Tibial nerve (tissue), 4 donors: ENCODE results near the gene RBM26. TPM values are rescaled to one million over a fixed set of nuclear protein-coding genes. Genes with fewer than 3 reads are reported as not detected.

Experiments
- DNase-seq, 2 donors: peaks; one replicate each; pipeline ENCODE4 v3.0.0-alpha.2; 2019; ENCODE audit warnings: low spot score in 2 of 2
- H3K27ac ChIP-seq, 4 donors: fragments of 200-600 bp; sonication (generic) in 3 of 4; one replicate each; pipeline ENCODE4 v1.5.1; 2017 to 2019; ENCODE audit warnings: mild to moderate bottlenecking in 1 of 4
- H3K27me3 ChIP-seq, 2 donors: fragments of 200-600 bp; sonication (generic) in 1 of 2; one replicate each; pipeline versions ENCODE4 v1.5.1 to v1.6.0; 2017 to 2019
- H3K36me3 ChIP-seq, 3 donors: fragments of 200-600 bp; sonication (generic); one replicate each; pipeline ENCODE4 v1.5.1; 2018 to 2019
- H3K4me1 ChIP-seq, 4 donors: fragments of 200-600 bp; sonication (generic) in 3 of 4; one replicate each; pipeline ENCODE4 v1.5.1; 2017 to 2019
- H3K4me3 ChIP-seq, 4 donors: fragments of 200-600 bp; sonication (generic) in 3 of 4; one replicate each; pipeline ENCODE4 v1.5.1; 2017 to 2019; ENCODE audit warnings: mild to moderate bottlenecking in 1 of 4, moderate library complexity in 1 of 4
- H3K9me3 ChIP-seq, 4 donors: fragments of 200-600 bp; sonication (generic) in 3 of 4; one replicate each; pipeline ENCODE4 v1.5.1; 2017 to 2019
- CTCF ChIP-seq, 5 experiments: fragments of 200-600 bp in 3 of 5; fragments of 450-650 bp in 2 of 5; sonication (generic) in 3 of 5; IDR thresholded peaks; one replicate each; pipeline ENCODE4 v1.5.1; 2016 to 2019; ENCODE audit warnings: antibody characterized with exemption in 5 of 5, mild to moderate bottlenecking in 3 of 5, moderate library complexity in 2 of 5
- EP300 ChIP-seq, 2 donors: sonication (generic); formaldehyde crosslinking; IDR thresholded peaks; one replicate each; pipeline ENCODE4 v1.6.1; 2017; ENCODE audit warnings: antibody characterized with exemption in 2 of 2, mild to moderate bottlenecking in 1 of 2
- POLR2A ChIP-seq, 2 donors: fragments of 450-650 bp; IDR thresholded peaks; one replicate each; pipeline ENCODE4 v1.6.1; 2017; ENCODE audit warnings: antibody characterized with exemption in 2 of 2, mild to moderate bottlenecking in 2 of 2, moderate library complexity in 2 of 2
- WGBS, 2 donors: methylation state at CpG; one replicate each; pipeline ENCODE4 v1.1.5; 2018; 5-methylcytosine and 5-hydroxymethylcytosine counted together
- total RNA-seq, 4 donors: library from RNA; depleted of rRNA; stranded (reverse); fragments of >200 nt; gene quantifications; one replicate each; pipeline ENCODE4 v1.1.0, GENCODE V29; 2016

Gene RBM26
- total RNA-seq, 4 donors from 2014 or later, result 37.3 to 55.3 (median 43.3) TPM

- TF ChIP-seq POLR2A (IDR thresholded peaks at IDR 0.05), result no peak
- TF ChIP-seq CTCF (IDR thresholded peaks at IDR 0.05), result peak; percentile 51 to 62 (median 55)
- no peak for DNase-seq
- no peaks in the 10 kb centered on the region for H3K4me1 ChIP-seq
- no peaks in the 10 kb centered on the region for H3K27me3 ChIP-seq
- H3K9me3 ChIP-seq, result no peaks in the 10 kb centered on the region
- H3K36me3 ChIP-seq, result no peaks in the 10 kb centered on the region
- H3K27ac ChIP-seq, result no peak overlapping the region
- H3K4me3 ChIP-seq, result no peak overlapping the region
- WGBS, 2 donors, result 31 to 39% methylated on average over 2 of the region's 2 CpGs
Measured at GRCh38 chr13:79423801-79424642, 18.0 kb upstream of the RBM26 start.

GRCh38 chr13:79423340-79423739, 17.3 kb upstream of the RBM26 start:
- Histone ChIP-seq H3K4me1 (no peaks in the 10 kb centered on the region), H3K4me3 (no peak overlapping the region), H3K27me3 (no peaks in the 10 kb centered on the region), H3K27ac (no peak overlapping the region), H3K9me3 (no peaks in the 10 kb centered on the region), H3K36me3 (no peaks in the 10 kb centered on the region)
- DNase-seq, result no peak
- no peak for TF ChIP-seq POLR2A (IDR thresholded peaks at IDR 0.05)
- no peak for TF ChIP-seq CTCF (IDR thresholded peaks at IDR 0.05)
- no peak for TF ChIP-seq EP300 (IDR thresholded peaks at IDR 0.05)
- WGBS, 2 donors, result 92 to 95% methylated on average over 4 of the region's 4 CpGs

- WGBS, 2 donors, result 90 to 100% methylated on average over 1 of the region's 1 CpG
- H3K4me3 ChIP-seq, result no peak overlapping the region
- no peaks in the 10 kb centered on the region for H3K27me3 ChIP-seq
- DNase-seq, result no peak
- H3K9me3 ChIP-seq, result no peaks in the 10 kb centered on the region
- H3K27ac ChIP-seq, result no peak overlapping the region
- H3K4me1 ChIP-seq, result no peaks in the 10 kb centered on the region
- H3K36me3 ChIP-seq, result peaks cover 0 to 7% (median 0%) of the 10 kb centered on the region in 3 donors
- TF ChIP-seq POLR2A (IDR thresholded peaks at IDR 0.05), result no peak
- no peak for TF ChIP-seq CTCF (IDR thresholded peaks at IDR 0.05)
- no peak for TF ChIP-seq EP300 (IDR thresholded peaks at IDR 0.05)
Measured at GRCh38 chr13:79419365-79419764, 13.3 kb upstream of the RBM26 start.

- Histone ChIP-seq H3K4me1 (no peaks in the 10 kb centered on the region), H3K27me3 (no peaks in the 10 kb centered on the region)
Measured at GRCh38 chr13:79417741-79418140, 11.7 kb upstream of the RBM26 start.

More at GRCh38 chr13:79417741-79418140, 11.7 kb upstream of the RBM26 start:
- TF ChIP-seq EP300 (IDR thresholded peaks at IDR 0.05), result no peak
- no peak for TF ChIP-seq POLR2A (IDR thresholded peaks at IDR 0.05)
- TF ChIP-seq CTCF (IDR thresholded peaks at IDR 0.05), result no peak
- Histone ChIP-seq H3K36me3 (peaks cover 0 to 19% (median 0%) of the 10 kb centered on the region in 3 donors), H3K27ac (no peak overlapping the region), H3K4me3 (no peak overlapping the region), H3K9me3 (no peaks in the 10 kb centered on the region)
- no peak for DNase-seq
